Adrenal gland (tissue), 5 donors: ENCODE results near the gene MOB4.

Experiments used
- CTCF ChIP-seq, 6 experiments: fragments of 450-650 bp in 4 of 6; fragments of 200-600 bp in 2 of 6; sonication (generic) in 1 of 6; IDR thresholded peaks; 1 replicate in 5 of 6; 2 replicates in 1 of 6; pipeline versions ENCODE4 v1.5.1 to v1.8.0; 2016 to 2021; ENCODE audit warnings: antibody characterized with exemption in 6 of 6, mild to moderate bottlenecking in 2 of 6, moderate library complexity in 1 of 6
- POLR2A ChIP-seq, 2 donors: fragments of 450-650 bp; IDR thresholded peaks; one replicate each; pipeline ENCODE4 v1.6.1; 2017; ENCODE audit warnings: antibody characterized with exemption in 2 of 2, mild to moderate bottlenecking in 2 of 2, moderate library complexity in 1 of 2
- donor health status: DM: no; HTN: no; CAD: no.

- TF ChIP-seq CTCF (IDR thresholded peaks at IDR 0.05) (no peak), POLR2A (IDR thresholded peaks at IDR 0.05) (no peak)
These were observed 60.8 kb downstream of the MOB4 start for GRCh38 chr2:197576631-197577030.
